Neural progenitor cell (in vitro differentiated cells): ENCODE data around the gene PRKCA. TPM values are rescaled to one million over a fixed set of nuclear protein-coding genes. Genes with fewer than 3 reads are reported as not detected.

Experiments
- DNase-seq: peaks from one replicate; pipeline ENCODE4 v3.0.0-alpha.2; 2016; ENCODE audit warnings: low spot score
- H2AFZ ChIP-seq: fragments of 200-600 bp; sonication (generic); replicated peaks from 2 replicates; pipeline ENCODE4 v1.6.1; 2016; ENCODE audit warnings: antibody characterized with exemption
- H3F3A ChIP-seq: fragments of 200-600 bp; sonication (generic); 2 replicates; pipeline ENCODE4 v1.6.1; 2016; ENCODE audit warnings: antibody characterized with exemption, low read depth
- H3K27ac ChIP-seq: fragments of 200-600 bp; sonication (generic); 2 replicates; pipeline ENCODE4 v1.5.1; 2016; ENCODE audit warnings: mild to moderate bottlenecking
- H3K27me3 ChIP-seq: fragments of 200-600 bp; sonication (generic); 2 replicates; pipeline ENCODE4 v1.6.1; 2016; ENCODE audit warnings: mild to moderate bottlenecking, moderate library complexity
- H3K36me3 ChIP-seq: fragments of 200-600 bp; sonication (generic); 2 replicates; pipeline ENCODE4 v1.5.1; 2016
- H3K4me1 ChIP-seq: fragments of 200-600 bp; sonication (generic); 2 replicates; pipeline ENCODE4 v1.6.1; 2016; ENCODE audit warnings: mixed run types
- H3K4me2 ChIP-seq: fragments of 200-600 bp; sonication (generic); 2 replicates; pipeline ENCODE4 v1.6.1; 2016
- H3K4me3 ChIP-seq: fragments of 200-600 bp; sonication (generic); 2 replicates; pipeline ENCODE4 v1.5.1; 2016
- H3K79me2 ChIP-seq: fragments of 200-600 bp; sonication (generic); 2 replicates; pipeline ENCODE4 v1.6.1; 2016; ENCODE audit warnings: low read depth
- H3K9ac ChIP-seq: fragments of 200-600 bp; sonication (generic); 2 replicates; pipeline ENCODE4 v1.6.1; 2016
- H3K9me3 ChIP-seq: fragments of 200-600 bp; sonication (generic); 2 replicates; pipeline ENCODE4 v1.5.1; 2016; ENCODE audit warnings: low read depth
- H4K20me1 ChIP-seq: fragments of 200-600 bp; sonication (generic); 2 replicates; pipeline ENCODE4 v1.6.1; 2016; ENCODE audit warnings: low read depth
- H3K27ac Mint-ChIP-seq: 3 replicates; pipeline ENCODE4 v1.8.0; 2021; ENCODE audit warnings: mixed read lengths
- H3K27me3 Mint-ChIP-seq: 2 replicates; pipeline ENCODE4 v1.8.0; 2022; ENCODE audit warnings: low read depth, mild to moderate bottlenecking, inconsistent platforms, moderate library complexity, mixed read lengths; ENCODE audit not compliant: insufficient read depth
- H3K36me3 Mint-ChIP-seq: 3 replicates; pipeline ENCODE4 v1.8.0; 2021; ENCODE audit warnings: mixed read lengths
- H3K4me1 Mint-ChIP-seq: 3 replicates; pipeline ENCODE4 v1.8.0; 2021; ENCODE audit warnings: mixed read lengths
- H3K4me3 Mint-ChIP-seq: 3 replicates; pipeline ENCODE4 v1.8.0; 2021; ENCODE audit warnings: mild to moderate bottlenecking, moderate library complexity, mixed read lengths
- H3K9me3 Mint-ChIP-seq: 3 replicates; pipeline ENCODE4 v1.8.0; 2020; ENCODE audit warnings: mixed read lengths
- CTCF ChIP-seq: fragments of 200-600 bp; sonication (generic); IDR thresholded peaks from 2 replicates; pipeline ENCODE4 v1.5.1; 2017; ENCODE audit warnings: antibody characterized with exemption, mild to moderate bottlenecking
- EZH2 ChIP-seq: fragments of 200-600 bp; sonication (generic); IDR thresholded peaks from 2 replicates; pipeline ENCODE4 v1.6.1; 2017; ENCODE audit warnings: antibody characterized with exemption, mild to moderate bottlenecking, moderate library complexity
- EZH2phosphoT487 ChIP-seq: fragments of 200-600 bp; sonication (generic); IDR thresholded peaks from 2 replicates; pipeline ENCODE4 v1.6.1; 2017; ENCODE audit warnings: antibody characterized with exemption
- total RNA-seq: library from RNA; depleted of rRNA; stranded (reverse); fragments of >200 nt; gene quantifications from 2 replicates; pipeline ENCODE4 v1.2.3, GENCODE V29; 2015; ENCODE audit warnings: low replicate concordance

The PRKCA gene
- total RNA-seq, 1 donor from 2014 or later, result 2.1 TPM

GRCh38 chr17:66301367-66301863 lies 998 bp upstream of the PRKCA start:
- DNase-seq, result peak; percentile 16

GRCh38 chr17:66302761-66303626 lies 581 bp downstream of the PRKCA start:
- H3K9me3 ChIP-seq, result no peaks in the 10 kb centered on the region
- no peaks in the 10 kb centered on the region for H3K79me2 ChIP-seq
- peak overlapping the region; percentile 82 for H3K27ac Mint-ChIP-seq
- peaks cover 27% of the 10 kb centered on the region for H3K4me1 ChIP-seq
- H3K4me2 ChIP-seq, result peak overlapping the region; percentile 96
- H3K36me3 Mint-ChIP-seq, result peaks cover 10% of the 10 kb centered on the region
- peaks cover 17% of the 10 kb centered on the region for H3K27me3 Mint-ChIP-seq
- H3K4me3 ChIP-seq, result peak overlapping the region; percentile 74
- peak overlapping the region; percentile 87 for H2AFZ ChIP-seq
- H3K27me3 ChIP-seq, result peaks cover 87% of the 10 kb centered on the region
- H3K9me3 Mint-ChIP-seq, result peaks cover 3% of the 10 kb centered on the region
- peaks cover 34% of the 10 kb centered on the region for H3F3A ChIP-seq
- DNase-seq, result peak; percentile 72
- no peak overlapping the region for H3K27ac ChIP-seq
- peaks cover 39% of the 10 kb centered on the region for H3K4me1 Mint-ChIP-seq
- TF ChIP-seq EZH2phosphoT487 (no peak), EZH2 (peak; percentile 47), CTCF (no peak)
- H3K4me3 Mint-ChIP-seq, result peak overlapping the region; percentile 95
- H3K36me3 ChIP-seq, result no peaks in the 10 kb centered on the region
- H3K9ac ChIP-seq, result no peak overlapping the region
- peaks cover 17% of the 10 kb centered on the region for H4K20me1 ChIP-seq

More at GRCh38 chr17:66301367-66301863, 998 bp upstream of the PRKCA start:
- peaks cover 3% of the 10 kb centered on the region for H3K9me3 Mint-ChIP-seq
- H3K36me3 Mint-ChIP-seq, result no peaks in the 10 kb centered on the region
- Histone ChIP-seq H4K20me1 (peaks cover 17% of the 10 kb centered on the region), H3K36me3 (no peaks in the 10 kb centered on the region), H3K27me3 (peaks cover 74% of the 10 kb centered on the region), H3F3A (peaks cover 34% of the 10 kb centered on the region), H3K4me1 (peaks cover 27% of the 10 kb centered on the region), H3K4me3 (peak overlapping the region; percentile 82), H3K4me2 (peak overlapping the region; percentile 98), H3K79me2 (no peaks in the 10 kb centered on the region), H3K9ac (no peak overlapping the region), H3K9me3 (no peaks in the 10 kb centered on the region), H3K27ac (no peak overlapping the region), H2AFZ (peak overlapping the region; percentile 98)
- peak overlapping the region; percentile 94 for H3K4me3 Mint-ChIP-seq
- TF ChIP-seq EZH2 (no peak), EZH2phosphoT487 (no peak), CTCF (no peak)
- peaks cover 33% of the 10 kb centered on the region for H3K4me1 Mint-ChIP-seq
- H3K27me3 Mint-ChIP-seq, result peaks cover 17% of the 10 kb centered on the region
- peak overlapping the region; percentile 38 for H3K27ac Mint-ChIP-seq

GRCh38 chr17:66304304-66305174 lies 2.1 kb downstream of the PRKCA start:
- peak overlapping the region; percentile 47 for H3K27ac Mint-ChIP-seq
- no peak overlapping the region for H2AFZ ChIP-seq

More at GRCh38 chr17:66304304-66305174, 2.1 kb downstream of the PRKCA start:
- Mint-ChIP-seq H3K4me3 (peak overlapping the region; percentile 95), H3K4me1 (peaks cover 43% of the 10 kb centered on the region), H3K9me3 (peaks cover 3% of the 10 kb centered on the region), H3K36me3 (peaks cover 23% of the 10 kb centered on the region), H3K27me3 (peaks cover 17% of the 10 kb centered on the region)
- H3K27me3 ChIP-seq, result peaks cover 74% of the 10 kb centered on the region
- peaks cover 30% of the 10 kb centered on the region for H3K4me1 ChIP-seq
- no peaks in the 10 kb centered on the region for H3K36me3 ChIP-seq
- H4K20me1 ChIP-seq, result peaks cover 17% of the 10 kb centered on the region
- no peak overlapping the region for H3K27ac ChIP-seq
- TF ChIP-seq EZH2 (no peak), EZH2phosphoT487 (peak; percentile 41)
- H3K9ac ChIP-seq, result no peak overlapping the region
- peak; percentile 64 for DNase-seq
- peak overlapping the region; percentile 14 for H3K4me3 ChIP-seq
- peaks cover 34% of the 10 kb centered on the region for H3F3A ChIP-seq
- H3K79me2 ChIP-seq, result no peaks in the 10 kb centered on the region
- no peaks in the 10 kb centered on the region for H3K9me3 ChIP-seq
- H3K4me2 ChIP-seq, result peak overlapping the region; percentile 96
